Right lobe of liver (tissue), 6 donors: ENCODE measurements around the gene MAST4. TPM values are rescaled to one million over a fixed set of nuclear protein-coding genes. Genes with fewer than 3 reads are reported as not detected.
"Not testable (repeated sequence)": the region's sequence is repeated elsewhere in the genome, so short reads cannot be mapped to it uniquely, and the experiment has no call there.

ENCODE experiments used
- ATAC-seq, 4 donors: fragments of 200-7000 bp; cut with Tn5 transposase; one replicate each; pipeline ENCODE4 v1.9.1; 2020; ENCODE audit warnings: mild to moderate bottlenecking in 4 of 4, moderate library complexity in 4 of 4
- DNase-seq, 3 donors: peaks; one replicate each; pipeline ENCODE4 v3.0.0-alpha.2; 2020
- H3K27ac ChIP-seq, 3 donors: fragments of 200-600 bp; one replicate each; pipeline ENCODE4 v1.8.0; 2022
- H3K27me3 ChIP-seq, 2 donors: fragments of 200-600 bp; one replicate each; pipeline ENCODE4 v1.8.0; 2022
- H3K36me3 ChIP-seq, 4 donors: fragments of 200-600 bp; sonication (generic) in 1 of 4; one replicate each; pipeline versions ENCODE4 v1.5.1 to v1.8.0; 2017 to 2022; ENCODE audit warnings: control low read depth in 1 of 4
- H3K4me1 ChIP-seq, 4 donors: fragments of 200-600 bp; sonication (generic) in 1 of 4; one replicate each; pipeline versions ENCODE4 v1.5.1 to v1.8.0; 2017 to 2022; ENCODE audit warnings: control low read depth in 1 of 4
- H3K4me3 ChIP-seq, 3 donors: fragments of 200-600 bp; one replicate each; pipeline ENCODE4 v1.8.0; 2022
- H3K9me3 ChIP-seq, 4 donors: fragments of 200-600 bp; sonication (generic) in 1 of 4; one replicate each; pipeline versions ENCODE4 v1.5.1 to v1.8.0; 2017 to 2022; ENCODE audit warnings: control low read depth in 1 of 4
- POLR2A ChIP-seq: fragments of 450-650 bp; IDR thresholded peaks from one replicate; pipeline ENCODE4 v1.6.1; 2017; ENCODE audit warnings: antibody characterized with exemption, mild to moderate bottlenecking
- WGBS: methylation state at CpG from one replicate; pipeline ENCODE4 v1.1.6; 2018; ENCODE audit warnings: low coverage, low lambda C conversion rate; ENCODE audit not compliant: insufficient coverage; ENCODE audit errors: missing lambda C conversion rate; 5-methylcytosine and 5-hydroxymethylcytosine counted together
- intact Hi-C, 2 donors: fragments of 100-400 bp; cut with DNase I; formaldehyde crosslinking; loops; one replicate each; pipeline versions ENCODE4 v1.11.2 to v1.14.1; 2022
- total RNA-seq, 6 experiments: library from RNA; depleted of rRNA in 2 of 6; stranded (reverse); fragments of >200 nt in 2 of 6; fragmentation: NEBNext Ultra II Directional in 3 of 6; extraction: Animal tissue kit (Norgen Biotek cat#: 25700) in 3 of 6; gene quantifications; one replicate each; pipeline versions ENCODE4 v1.1.0 to v1.2.4, GENCODE V29; 2016 to 2023
- TF ChIP-seq, protein P1 (sequence below), 4 donors: fragments of 200-600 bp in 3 of 4; fragments of 450-650 bp in 1 of 4; IDR thresholded peaks; one replicate each; pipeline versions ENCODE4 v1.5.1 to v1.8.0; 2016 to 2022; ENCODE audit warnings: antibody characterized with exemption in 4 of 4, mild to moderate bottlenecking in 2 of 4
- donor health status: DM: no; HTN: yes; CAD: no.
- donor health status: DM: no; HTN: no; CAD: no.
- donor health status: DM: no; HTN: no; CAD: no.
- donor health status: DM: no; HTN: yes; CAD: no.
- donor health status: DM: no; HTN: yes; CAD: no.

MAST4 gene
- total RNA-seq, 6 experiments from 2014 or later: 9.4 to 23.5 (median 13.9) TPM

DNA sequence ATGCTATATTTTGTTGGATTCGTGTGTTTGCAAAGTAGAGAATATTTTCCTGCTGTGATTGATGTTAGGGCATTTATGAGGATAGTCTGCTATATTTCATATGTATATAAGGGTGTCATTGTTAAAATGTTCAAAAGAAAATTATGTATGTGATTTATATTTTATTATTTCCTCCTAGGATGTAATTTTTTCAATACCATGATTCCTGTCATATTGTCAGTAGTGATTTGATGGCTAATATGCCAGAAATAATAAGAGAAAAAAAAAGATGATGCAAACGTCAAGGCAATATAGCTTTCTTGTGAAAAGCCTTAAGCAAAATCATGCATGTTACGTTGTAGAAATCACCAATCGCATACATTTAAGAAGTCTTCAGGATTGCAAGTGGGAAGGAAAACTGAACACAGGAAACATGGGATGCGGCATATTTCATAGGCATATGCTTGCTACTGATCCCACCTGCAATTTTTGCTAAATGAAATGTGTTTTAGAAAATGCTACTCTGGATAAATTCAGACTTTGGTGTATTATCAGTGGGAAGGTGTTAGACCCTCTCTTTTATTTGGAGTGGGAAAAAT is 224.5 kb downstream of the MAST4 start:
- intact Hi-C loops: no loop called here
- WGBS: 90% methylated on average over 5 of the region's 5 CpGs

DNA sequence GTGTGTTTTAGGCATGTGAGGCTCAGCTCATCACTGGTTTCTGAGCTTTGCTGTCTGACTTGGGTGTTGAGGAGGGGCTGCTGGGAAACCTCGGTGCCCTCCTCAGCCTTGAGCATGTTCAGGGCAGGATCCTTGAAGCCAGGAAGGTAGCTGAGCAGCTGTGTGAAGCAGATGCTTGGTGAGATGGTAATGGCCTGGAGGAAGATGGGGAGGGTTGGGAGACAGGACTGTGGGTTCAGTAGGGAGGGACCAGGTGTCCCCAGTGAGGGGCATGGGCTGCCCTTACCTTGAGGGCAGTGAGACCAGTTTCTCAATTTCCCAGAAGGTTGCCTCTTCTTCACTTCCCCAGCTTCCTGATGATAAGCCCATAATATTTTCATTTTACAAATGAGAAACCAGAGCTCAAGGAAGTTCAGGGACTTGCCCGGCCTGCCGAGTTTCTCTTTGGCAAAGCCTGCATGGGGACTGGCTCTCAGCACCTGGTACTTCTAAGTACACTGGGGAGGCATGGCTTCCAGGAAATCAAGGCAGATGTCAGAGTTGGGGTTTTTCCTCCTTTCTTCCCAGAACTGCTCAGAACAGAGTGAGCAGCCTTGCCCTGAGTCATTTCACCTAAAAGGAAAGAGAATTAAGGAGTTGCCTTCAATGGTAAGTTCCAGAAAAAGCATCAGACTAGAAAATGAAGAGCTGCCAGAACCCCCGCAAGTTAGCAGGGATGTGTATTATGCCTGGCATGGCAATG is 225.7 kb downstream of the MAST4 start:
- TF ChIP-seq, protein P1, sequence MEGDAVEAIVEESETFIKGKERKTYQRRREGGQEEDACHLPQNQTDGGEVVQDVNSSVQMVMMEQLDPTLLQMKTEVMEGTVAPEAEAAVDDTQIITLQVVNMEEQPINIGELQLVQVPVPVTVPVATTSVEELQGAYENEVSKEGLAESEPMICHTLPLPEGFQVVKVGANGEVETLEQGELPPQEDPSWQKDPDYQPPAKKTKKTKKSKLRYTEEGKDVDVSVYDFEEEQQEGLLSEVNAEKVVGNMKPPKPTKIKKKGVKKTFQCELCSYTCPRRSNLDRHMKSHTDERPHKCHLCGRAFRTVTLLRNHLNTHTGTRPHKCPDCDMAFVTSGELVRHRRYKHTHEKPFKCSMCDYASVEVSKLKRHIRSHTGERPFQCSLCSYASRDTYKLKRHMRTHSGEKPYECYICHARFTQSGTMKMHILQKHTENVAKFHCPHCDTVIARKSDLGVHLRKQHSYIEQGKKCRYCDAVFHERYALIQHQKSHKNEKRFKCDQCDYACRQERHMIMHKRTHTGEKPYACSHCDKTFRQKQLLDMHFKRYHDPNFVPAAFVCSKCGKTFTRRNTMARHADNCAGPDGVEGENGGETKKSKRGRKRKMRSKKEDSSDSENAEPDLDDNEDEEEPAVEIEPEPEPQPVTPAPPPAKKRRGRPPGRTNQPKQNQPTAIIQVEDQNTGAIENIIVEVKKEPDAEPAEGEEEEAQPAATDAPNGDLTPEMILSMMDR (IDR thresholded peaks at IDR 0.05): no peak
- TF ChIP-seq POLR2A: no peak

More for the DNA sequence above, 224.5 kb downstream of the MAST4 start:
- no peak for DNase-seq
- no peaks in the 10 kb centered on the region for H3K9me3 ChIP-seq
- H3K36me3 ChIP-seq: no peaks in the 10 kb centered on the region
- no peak overlapping the region for H3K27ac ChIP-seq
- H3K27me3 ChIP-seq: no peaks in the 10 kb centered on the region
- peaks cover 0 to 16% (median 7%) of the 10 kb centered on the region in 4 donors for H3K4me1 ChIP-seq
- ATAC-seq: no peak
- TF ChIP-seq, protein P1 (IDR thresholded peaks at IDR 0.05): no peak
- no peak for TF ChIP-seq POLR2A
- no peak overlapping the region for H3K4me3 ChIP-seq

DNA sequence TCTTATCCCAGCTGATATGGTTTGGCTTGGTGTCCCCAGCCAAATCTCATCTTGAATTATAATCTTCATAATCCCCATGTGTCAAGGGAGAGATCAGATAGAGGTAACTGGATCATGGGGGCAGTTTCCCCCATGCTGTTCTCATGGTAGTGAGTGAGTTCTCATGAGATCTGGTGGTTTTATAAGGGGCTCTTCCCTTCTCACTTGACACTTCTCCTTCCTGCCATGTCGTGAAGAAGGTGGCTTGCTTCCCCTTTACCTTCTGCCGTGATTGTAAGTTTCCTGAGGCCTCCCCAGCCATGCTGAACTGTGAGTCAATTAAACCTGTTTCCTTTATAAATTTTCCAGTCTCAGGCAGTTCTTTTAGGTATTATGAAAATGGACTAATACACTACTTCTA is 226.7 kb downstream of the MAST4 start:
- H3K9me3 ChIP-seq, H3K4me3 ChIP-seq, H3K36me3 ChIP-seq, DNase-seq, H3K27ac ChIP-seq, intact Hi-C loops, H3K27me3 ChIP-seq, ATAC-seq: not testable (repeated sequence)
- peaks cover 0 to 14% (median 7%) of the 10 kb centered on the region in 4 donors for H3K4me1 ChIP-seq
- WGBS: 57% methylated on average over 2 of the region's 2 CpGs

More for the DNA sequence above, 225.7 kb downstream of the MAST4 start:
- intact Hi-C loops: no loop called here
- DNase-seq: no peak
- Histone ChIP-seq H3K27me3 (no peaks in the 10 kb centered on the region), H3K4me1 (peaks cover 0 to 16% (median 7%) of the 10 kb centered on the region in 4 donors), H3K27ac (no peak overlapping the region), H3K36me3 (no peaks in the 10 kb centered on the region), H3K9me3 (no peaks in the 10 kb centered on the region), H3K4me3 (no peak overlapping the region)
- 71% methylated on average over 4 of the region's 4 CpGs for WGBS
- peak in 1 of 4 donors; percentile 18 for ATAC-seq

DNA sequence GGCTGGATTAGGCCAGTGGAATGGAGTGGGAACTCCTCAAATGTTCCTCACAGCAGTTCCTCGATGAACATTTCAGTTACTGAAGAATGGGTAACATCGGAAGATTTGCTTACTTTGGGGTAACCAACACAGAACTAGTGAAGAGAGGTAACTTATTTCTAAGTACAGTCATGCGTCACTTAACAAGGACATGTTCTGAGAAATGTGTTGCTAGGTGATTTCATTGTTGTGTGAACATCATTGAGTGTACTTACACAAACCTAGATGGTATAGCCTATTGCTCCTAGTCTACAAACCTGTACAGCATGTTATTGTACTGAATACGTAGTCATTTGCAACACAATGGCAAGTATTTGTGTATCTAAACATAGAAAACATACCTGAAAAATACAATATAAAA is 228.3 kb downstream of the MAST4 start:
- no peak for TF ChIP-seq POLR2A
- TF ChIP-seq, protein P1 (IDR thresholded peaks at IDR 0.05): no peak
- H3K27me3 ChIP-seq: no peaks in the 10 kb centered on the region
- WGBS: 94% methylated on average over 4 of the region's 4 CpGs
- no peak overlapping the region for H3K4me3 ChIP-seq
- no peaks in the 10 kb centered on the region for H3K36me3 ChIP-seq
- no peaks in the 10 kb centered on the region for H3K9me3 ChIP-seq
- no peak for ATAC-seq
- no peak for DNase-seq
- H3K27ac ChIP-seq: no peak overlapping the region
- intact Hi-C loops: no loop called here
- no peaks in the 10 kb centered on the region for H3K4me1 ChIP-seq

DNA sequence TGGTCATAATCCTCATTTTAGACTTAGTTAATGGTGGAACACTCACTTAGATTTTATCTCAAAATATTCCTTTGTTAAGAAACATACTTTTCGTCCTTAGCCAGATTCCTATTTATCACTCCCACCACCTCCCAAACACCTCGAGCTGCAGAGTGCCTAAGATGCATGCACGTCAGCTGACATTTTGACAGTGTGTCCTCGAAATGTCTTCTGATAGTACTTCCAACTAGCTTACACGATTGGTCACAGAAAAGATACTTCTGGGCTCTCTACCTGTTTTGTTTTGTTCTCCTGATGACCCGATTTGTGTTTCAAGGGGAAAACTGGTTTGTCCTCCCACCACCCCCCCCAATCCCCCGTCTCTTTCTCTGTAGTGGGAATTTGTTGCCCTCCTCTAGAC is 230.1 kb downstream of the MAST4 start:
- no peaks in the 10 kb centered on the region for H3K9me3 ChIP-seq
- H3K27me3 ChIP-seq: no peaks in the 10 kb centered on the region
- no peaks in the 10 kb centered on the region for H3K4me1 ChIP-seq
- H3K36me3 ChIP-seq: no peaks in the 10 kb centered on the region
- no peak for DNase-seq
- ATAC-seq: no peak
- 70% methylated on average over 7 of the region's 7 CpGs for WGBS
- intact Hi-C loops: no loop called here
- TF ChIP-seq, protein P1 (IDR thresholded peaks at IDR 0.05): no peak
- no peak for TF ChIP-seq POLR2A
- no peak overlapping the region for H3K4me3 ChIP-seq
- no peak overlapping the region for H3K27ac ChIP-seq
